ENCODE data around the gene PRKCSH.
"Not testable (repeated sequence)": the region's sequence is repeated elsewhere in the genome, so short reads cannot be mapped to it uniquely, and the experiment has no call there.

PRKCSH gene

GRCh38 chr19:11461453-11461852 is 26.0 kb downstream of the PRKCSH start:
- TF ChIP-seq CTCF (IDR thresholded peaks at IDR 0.05; ENCODE audit: extremely low read depth, missing control alignments): no peak
- DNase-seq (ENCODE audit: low spot score): no peak

- no peak for DNase-seq (ENCODE audit: low spot score)
- TF ChIP-seq CTCF (IDR thresholded peaks at IDR 0.05; ENCODE audit: extremely low read depth, missing control alignments): no peak
Measured at GRCh38 chr19:11463391-11463790, 28.0 kb downstream of the PRKCSH start.

- no peak for TF ChIP-seq CTCF (IDR thresholded peaks at IDR 0.05; ENCODE audit: extremely low read depth, missing control alignments)
- no peak for DNase-seq (ENCODE audit: low spot score)
Measured at GRCh38 chr19:11464333-11465265, 29.2 kb downstream of the PRKCSH start.

- no peak for TF ChIP-seq CTCF (IDR thresholded peaks at IDR 0.05; ENCODE audit: extremely low read depth, missing control alignments)
- DNase-seq (ENCODE audit: low spot score): no peak
Measured at GRCh38 chr19:11465600-11465999, 30.2 kb downstream of the PRKCSH start.

- DNase-seq (ENCODE audit: low spot score): not testable (repeated sequence)
Measured at GRCh38 chr19:11468266-11468845, 32.9 kb downstream of the PRKCSH start.

GRCh38 chr19:11473725-11474124 is 38.3 kb downstream of the PRKCSH start:
- TF ChIP-seq CTCF (IDR thresholded peaks at IDR 0.05; ENCODE audit: extremely low read depth, missing control alignments): no peak
- no peak for DNase-seq (ENCODE audit: low spot score)

- not testable (repeated sequence) for DNase-seq (ENCODE audit: low spot score)
Measured at GRCh38 chr19:11475343-11475742, 39.9 kb downstream of the PRKCSH start.

GRCh38 chr19:11475861-11476260 is 40.4 kb downstream of the PRKCSH start:
- TF ChIP-seq CTCF (IDR thresholded peaks at IDR 0.05; ENCODE audit: extremely low read depth, missing control alignments): no peak
- DNase-seq (ENCODE audit: low spot score): no peak

All from GM20000 (cell line).